ENCODE data around the gene LINGO1.

The LINGO1 gene

DNA sequence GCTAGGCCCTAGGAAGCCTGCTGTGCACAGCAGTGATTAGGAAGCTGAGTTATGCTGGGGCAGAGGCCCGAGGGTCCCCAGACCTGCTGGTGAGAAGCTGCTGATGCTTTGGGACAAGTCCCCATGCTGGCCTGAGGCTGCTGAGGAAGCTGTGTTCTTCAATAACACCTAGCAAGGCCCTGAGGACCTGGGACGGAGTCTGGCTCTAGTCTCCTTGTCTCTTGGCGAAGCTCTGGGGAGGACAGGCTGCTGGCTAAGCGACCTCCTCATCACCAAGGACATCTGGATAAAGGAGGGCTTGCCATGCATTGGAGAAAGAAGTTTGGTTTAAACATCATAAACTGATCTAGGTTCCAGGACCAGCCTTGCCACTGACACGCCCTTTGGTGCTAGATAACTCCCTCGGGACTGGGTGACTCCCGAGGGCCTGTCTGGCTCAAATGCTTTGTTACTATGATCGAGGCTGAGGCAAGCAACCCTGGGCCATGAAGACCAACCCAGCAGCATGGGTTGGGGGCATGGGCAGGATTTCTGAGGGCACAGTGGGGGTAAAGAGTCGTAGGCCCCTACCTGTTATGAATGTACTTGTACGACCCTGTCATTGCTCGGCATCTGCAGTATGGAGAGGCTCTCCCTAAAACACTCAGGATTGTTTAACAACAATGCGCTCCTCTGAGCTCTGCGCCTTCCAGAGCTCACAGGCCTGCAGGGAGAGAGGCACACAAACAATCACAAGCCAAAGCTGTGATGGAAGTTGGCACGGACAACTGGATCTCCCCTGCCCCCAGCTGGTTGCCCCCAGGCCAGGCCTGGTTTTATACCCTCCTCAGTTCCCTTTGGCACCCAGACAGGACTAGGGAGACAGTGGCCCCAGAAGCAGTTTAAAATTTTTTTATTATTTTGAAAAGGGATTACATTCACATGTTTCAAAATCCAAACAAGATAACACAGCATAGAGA, 64.4 kb downstream of the LINGO1 start:
- peak; percentile 20 for DNase-seq

DNA sequence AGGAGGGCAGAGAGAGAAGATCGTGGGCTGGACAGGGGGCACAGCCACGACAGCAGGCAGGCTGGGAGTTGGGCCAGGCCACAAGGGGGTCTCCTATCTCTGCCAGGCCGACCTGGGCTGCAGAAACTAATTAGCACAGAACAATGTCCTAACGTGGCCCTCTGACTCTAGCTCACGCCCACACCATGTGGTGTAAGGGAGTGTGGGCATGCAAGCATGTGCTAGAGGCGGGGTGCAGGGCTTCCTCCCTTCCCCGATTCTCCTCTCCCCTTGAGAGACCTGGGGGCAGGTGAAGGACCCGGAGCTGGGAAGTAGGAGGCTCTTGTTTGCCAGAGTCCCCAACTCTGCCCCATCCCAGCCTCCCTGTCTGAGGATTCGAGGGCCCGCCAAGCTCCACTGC, 65.5 kb downstream of the LINGO1 start:
- DNase-seq = no peak

DNA sequence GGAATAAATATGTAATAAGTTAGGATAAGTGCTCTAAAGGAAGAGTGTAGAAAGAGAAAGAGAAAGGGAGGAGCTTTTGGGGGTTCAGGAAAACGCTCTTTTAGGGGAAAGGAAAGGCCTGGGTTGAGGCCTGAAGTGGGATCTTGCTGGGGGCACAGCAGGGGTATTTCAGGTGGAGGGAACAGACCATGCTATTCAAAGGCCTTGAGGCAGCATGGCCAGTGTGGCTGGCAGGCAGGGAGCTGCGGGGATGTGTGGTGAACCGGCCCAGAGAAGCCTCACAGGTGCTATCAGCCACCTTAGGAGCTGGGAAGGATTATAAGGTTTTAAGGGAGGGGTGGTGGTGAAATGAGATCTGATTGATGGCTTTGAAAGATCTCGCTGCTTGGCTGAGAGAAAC, 66.6 kb downstream of the LINGO1 start:
- no peak for DNase-seq

DNA sequence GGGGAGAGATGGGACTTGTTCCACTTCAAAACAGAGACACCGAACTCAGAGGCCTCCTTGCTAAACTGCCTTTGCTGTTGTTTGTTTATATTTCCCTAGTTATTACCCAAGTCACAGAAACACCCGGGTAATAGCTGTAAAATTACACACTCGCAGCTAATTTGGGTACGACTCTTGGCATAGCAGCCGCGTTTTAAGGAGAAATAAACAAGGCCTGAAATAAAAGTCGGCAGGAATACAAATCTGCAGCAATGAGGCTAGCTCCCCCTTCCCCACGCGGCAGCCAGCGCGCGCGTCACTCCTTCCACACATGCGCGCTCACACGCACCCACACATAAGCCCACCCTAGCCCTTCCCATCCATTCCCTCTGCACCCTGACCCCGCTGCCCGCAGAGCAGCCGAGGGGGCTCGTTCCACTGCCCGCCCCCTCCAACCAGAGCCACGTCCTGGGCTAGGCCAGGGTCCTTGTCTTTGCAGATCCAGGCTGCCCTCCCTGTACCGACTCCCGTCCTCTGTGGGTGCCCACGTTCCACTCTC, 67.3 kb downstream of the LINGO1 start:
- DNase-seq = no peak

DNA sequence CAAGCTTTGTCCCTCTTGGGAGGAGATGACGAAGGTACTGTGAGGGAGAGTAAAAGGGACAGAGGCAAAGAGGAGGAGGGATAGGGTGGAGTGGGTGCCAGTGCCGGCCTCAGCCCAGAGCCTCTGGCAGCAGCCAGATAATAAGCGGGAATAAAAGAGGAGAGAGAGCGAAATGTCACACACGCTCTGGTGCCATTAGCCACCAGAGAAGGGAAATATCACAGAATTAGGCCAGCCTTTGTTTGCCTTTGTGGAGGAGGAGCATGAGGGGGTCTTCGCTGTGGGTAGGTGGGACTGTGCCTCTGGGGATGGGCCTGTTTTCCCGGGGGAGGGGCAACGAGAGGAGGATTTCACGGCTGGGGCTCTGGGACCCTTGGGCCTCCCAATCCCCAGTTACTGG, 67.8 kb downstream of the LINGO1 start:
- no peak for DNase-seq

DNA sequence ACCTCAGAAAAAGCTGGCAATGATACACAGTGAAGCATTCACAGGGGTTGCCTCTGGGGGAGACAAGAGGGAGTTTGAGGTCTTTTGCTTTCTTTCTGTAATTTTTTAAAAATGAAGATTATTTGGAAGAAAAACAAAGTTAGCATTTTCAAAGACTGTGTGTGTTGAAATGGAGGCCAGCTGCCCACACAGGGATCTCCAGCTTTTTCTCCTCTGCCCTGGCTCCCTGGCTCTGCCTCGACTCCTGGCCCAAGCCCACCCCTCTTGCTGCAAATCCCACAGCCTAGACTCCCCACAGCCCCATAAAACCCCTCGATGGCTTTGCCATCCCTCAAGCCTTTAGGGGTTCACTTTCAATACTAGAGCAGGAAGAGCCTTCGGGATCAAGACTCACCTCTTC, 68.4 kb downstream of the LINGO1 start:
- no peak for DNase-seq

DNA sequence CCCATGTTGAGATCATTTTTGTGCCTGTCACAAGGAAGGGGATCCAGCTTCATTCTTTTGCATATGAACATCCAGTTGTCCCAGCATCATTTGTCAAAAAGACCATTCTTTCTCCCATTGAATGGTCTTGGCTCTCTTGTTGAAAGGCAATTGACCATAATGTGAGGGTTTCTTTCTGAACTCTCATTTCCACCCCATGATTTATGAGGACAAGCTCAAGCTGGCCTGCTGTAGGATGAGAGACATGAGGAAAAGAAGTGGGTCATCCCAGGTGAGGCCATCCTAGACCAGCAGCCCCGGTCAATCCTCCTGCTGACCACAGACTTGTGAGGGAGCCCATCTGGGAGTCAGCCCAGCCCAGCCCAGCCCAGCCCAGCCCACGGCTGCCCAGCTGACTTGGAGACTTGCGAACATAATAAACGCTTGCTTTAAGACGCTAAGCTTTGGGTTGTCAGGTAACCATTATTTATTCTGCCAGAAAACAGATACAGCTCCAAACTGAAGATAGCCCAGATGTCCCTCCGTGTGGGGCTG, 69.0 kb downstream of the LINGO1 start:
- DNase-seq = no peak
